ENCODE measurements around the gene ME3. TPM values are rescaled to one million over a fixed set of nuclear protein-coding genes. Genes with fewer than 3 reads are reported as not detected.
A peak's percentile ranks its signal among the peaks of the same experiment; 100 is the strongest.

The ME3 gene
- total and polyA plus RNA-seq, 2 experiments from 2014 or later: 7.5 to 10.9 TPM

- in situ Hi-C loops (cut with MboI): loop anchor here (25.0 kb wide), 1 partner anchor 827 kb away; no protein-coding TSS in a partner anchor
- H3K36me3 ChIP-seq (ENCODE audit: low read depth): no peaks in the 10 kb centered on the region
- no peak overlapping the region for H3K27ac ChIP-seq
- WGBS, 2 experiments (ENCODE audit: low coverage in 1 of 2, low lambda C conversion rate in 2 of 2, missing lambda C conversion rate in 2 of 2): 90 to 95% methylated on average over 9 of the region's 9 CpGs
- DNase-seq: peak; percentile 24
- H3K9me2 ChIP-seq (ENCODE audit: insufficient read depth): no peaks in the 10 kb centered on the region
- peaks cover 25% of the 10 kb centered on the region for H3K4me1 ChIP-seq (ENCODE audit: insufficient read depth)
- H3K9me3 ChIP-seq (ENCODE audit: low read depth): no peaks in the 10 kb centered on the region
- TF ChIP-seq EZH2phosphoT487 (IDR thresholded peaks at IDR 0.05; ENCODE audit: insufficient read depth, low read depth): no peak
- no peak for TF ChIP-seq EZH2 (IDR thresholded peaks at IDR 0.05; ENCODE audit: insufficient read depth, poor library complexity, severe bottlenecking)
- H2AFZ ChIP-seq: no peak overlapping the region
- no peak overlapping the region for H3K9ac ChIP-seq
- H3K4me2 ChIP-seq (ENCODE audit: unreplicated experiment): peak overlapping the region; percentile 36
- H4K20me1 ChIP-seq (ENCODE audit: insufficient read depth): no peaks in the 10 kb centered on the region
- H3K79me2 ChIP-seq (ENCODE audit: insufficient read depth): no peaks in the 10 kb centered on the region
- no peaks in the 10 kb centered on the region for H3F3A ChIP-seq (ENCODE audit: insufficient read depth)
- no peak overlapping the region for H3K4me3 ChIP-seq
- H3K27me3 ChIP-seq (replicated peaks; ENCODE audit: insufficient read depth): no peaks in the 10 kb centered on the region
These were observed 211.7 kb downstream of the ME3 start for GRCh38 chr11:86460461-86461385.

DNA sequence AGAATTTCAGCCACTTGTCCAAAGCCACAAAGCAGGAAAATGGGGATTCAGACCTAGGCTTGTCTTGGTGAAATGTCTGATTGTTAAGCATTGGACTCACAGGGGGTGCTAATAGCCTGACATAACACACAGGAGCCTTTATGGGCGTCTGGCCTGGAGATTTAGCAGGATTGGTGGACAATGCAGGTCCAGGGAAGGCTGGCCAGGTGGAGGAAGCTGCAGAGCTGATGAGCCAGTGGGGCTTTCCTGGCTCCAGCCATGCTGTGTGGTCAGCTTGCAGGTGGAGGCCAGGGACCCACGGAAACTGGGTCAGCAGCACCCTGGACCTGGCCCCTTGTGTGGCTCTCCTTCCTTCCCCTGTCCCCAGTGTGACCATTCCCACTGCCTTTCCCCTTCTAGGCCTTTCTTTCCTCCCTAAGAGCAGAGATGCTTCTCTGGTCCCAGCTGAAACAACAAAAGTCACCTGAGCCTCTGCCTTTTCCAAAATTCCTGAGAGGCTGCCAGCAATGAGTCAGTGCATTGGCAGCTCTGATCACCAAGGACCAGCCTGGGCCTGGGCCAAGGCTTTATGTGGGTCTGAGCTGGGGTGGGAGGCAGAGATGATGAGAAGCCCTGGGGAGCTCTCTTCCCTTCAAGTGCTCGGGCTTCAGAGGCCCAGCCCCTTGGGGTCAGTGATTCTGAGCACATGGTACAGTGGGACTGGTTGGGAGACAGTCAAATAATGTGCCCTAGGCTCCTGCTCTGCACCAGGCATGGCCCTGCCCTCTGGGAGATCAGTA lies 212.5 kb downstream of the ME3 start:
- H3K9me3 ChIP-seq (ENCODE audit: low read depth): no peaks in the 10 kb centered on the region
- H3K79me2 ChIP-seq (ENCODE audit: insufficient read depth): no peaks in the 10 kb centered on the region
- no peaks in the 10 kb centered on the region for H3K9me2 ChIP-seq (ENCODE audit: insufficient read depth)
- no peak overlapping the region for H2AFZ ChIP-seq
- TF ChIP-seq EZH2 (IDR thresholded peaks at IDR 0.05; ENCODE audit: insufficient read depth, poor library complexity, severe bottlenecking) (no peak), EZH2phosphoT487 (IDR thresholded peaks at IDR 0.05; ENCODE audit: insufficient read depth, low read depth) (no peak)
- no peaks in the 10 kb centered on the region for H4K20me1 ChIP-seq (ENCODE audit: insufficient read depth)
- peak overlapping the region; percentile 36 for H3K4me2 ChIP-seq (ENCODE audit: unreplicated experiment)
- 69 to 74% methylated on average over 3 of the region's 3 CpGs for WGBS, 2 experiments (ENCODE audit: low coverage in 1 of 2, low lambda C conversion rate in 2 of 2, missing lambda C conversion rate in 2 of 2)
- in situ Hi-C loops (cut with MboI): loop anchor here (5.0 to 25.0 kb wide), 4 partner anchors 135 to 827 kb away; no protein-coding TSS in a partner anchor
- H3K36me3 ChIP-seq (ENCODE audit: low read depth): no peaks in the 10 kb centered on the region
- no peaks in the 10 kb centered on the region for H3F3A ChIP-seq (ENCODE audit: insufficient read depth)
- no peak overlapping the region for H3K9ac ChIP-seq
- H3K4me1 ChIP-seq (ENCODE audit: insufficient read depth): peaks cover 24% of the 10 kb centered on the region
- H3K27me3 ChIP-seq (replicated peaks; ENCODE audit: insufficient read depth): no peaks in the 10 kb centered on the region
- H3K4me3 ChIP-seq: no peak overlapping the region
- H3K27ac ChIP-seq: no peak overlapping the region
- DNase-seq: peak; percentile 85

DNA sequence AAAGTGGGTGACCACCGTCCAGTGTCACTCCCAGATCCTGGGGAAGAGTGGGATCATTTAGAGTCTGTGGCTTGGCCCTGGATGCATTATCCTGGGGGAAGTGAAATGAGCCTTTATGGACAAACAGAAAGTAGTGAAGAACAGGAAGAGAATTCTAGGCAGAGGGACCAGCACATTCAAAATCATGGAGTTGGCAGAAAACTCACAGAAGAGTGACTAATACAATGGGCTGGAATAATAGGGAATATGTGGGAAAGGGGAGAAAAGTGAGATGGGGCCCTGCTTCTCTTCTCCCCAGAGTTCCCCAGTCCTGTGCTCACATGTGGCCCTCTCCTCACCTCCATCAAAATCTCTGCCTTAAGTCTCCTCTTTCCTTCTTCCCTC lies 213.4 kb downstream of the ME3 start:
- Histone ChIP-seq H3K4me2 (ENCODE audit: unreplicated experiment) (no peak overlapping the region), H4K20me1 (ENCODE audit: insufficient read depth) (no peaks in the 10 kb centered on the region), H3K4me1 (ENCODE audit: insufficient read depth) (peaks cover 21% of the 10 kb centered on the region), H3K27ac (no peak overlapping the region), H3K79me2 (ENCODE audit: insufficient read depth) (no peaks in the 10 kb centered on the region), H3K9me2 (ENCODE audit: insufficient read depth) (no peaks in the 10 kb centered on the region), H3K27me3 (replicated peaks; ENCODE audit: insufficient read depth) (no peaks in the 10 kb centered on the region), H3K9me3 (ENCODE audit: low read depth) (no peaks in the 10 kb centered on the region), H3F3A (ENCODE audit: insufficient read depth) (no peaks in the 10 kb centered on the region), H3K4me3 (no peak overlapping the region), H3K36me3 (ENCODE audit: low read depth) (no peaks in the 10 kb centered on the region), H2AFZ (no peak overlapping the region), H3K9ac (no peak overlapping the region)
- TF ChIP-seq EZH2phosphoT487 (IDR thresholded peaks at IDR 0.05; ENCODE audit: insufficient read depth, low read depth): no peak
- TF ChIP-seq EZH2 (IDR thresholded peaks at IDR 0.05; ENCODE audit: insufficient read depth, poor library complexity, severe bottlenecking): no peak
- in situ Hi-C loops (cut with MboI): loop anchor here (5.0 to 25.0 kb wide), 4 partner anchors 136 to 828 kb away; no protein-coding TSS in a partner anchor
- DNase-seq: peak; percentile 49
- 68 to 74% methylated on average over 1 of the region's 1 CpG for WGBS, 2 experiments (ENCODE audit: low coverage in 1 of 2, low lambda C conversion rate in 2 of 2, missing lambda C conversion rate in 2 of 2)

GRCh38 chr11:86458294-86459001 lies 214.0 kb downstream of the ME3 start:
- Histone ChIP-seq H3K4me2 (ENCODE audit: unreplicated experiment) (no peak overlapping the region), H3K9me2 (ENCODE audit: insufficient read depth) (no peaks in the 10 kb centered on the region), H3K9me3 (ENCODE audit: low read depth) (no peaks in the 10 kb centered on the region), H3K9ac (no peak overlapping the region), H4K20me1 (ENCODE audit: insufficient read depth) (no peaks in the 10 kb centered on the region), H3K4me1 (ENCODE audit: insufficient read depth) (peaks cover 21% of the 10 kb centered on the region), H3K79me2 (ENCODE audit: insufficient read depth) (no peaks in the 10 kb centered on the region), H3F3A (ENCODE audit: insufficient read depth) (no peaks in the 10 kb centered on the region), H3K36me3 (ENCODE audit: low read depth) (no peaks in the 10 kb centered on the region), H3K27me3 (replicated peaks; ENCODE audit: insufficient read depth) (no peaks in the 10 kb centered on the region), H3K27ac (no peak overlapping the region), H3K4me3 (no peak overlapping the region), H2AFZ (no peak overlapping the region)
- WGBS, 2 experiments (ENCODE audit: low coverage in 1 of 2, low lambda C conversion rate in 2 of 2, missing lambda C conversion rate in 2 of 2): 54 to 65% methylated on average over 5 of the region's 5 CpGs
- DNase-seq: no peak
- in situ Hi-C loops (cut with MboI): loop anchor here (5.0 to 25.0 kb wide), 4 partner anchors 136 to 829 kb away; no protein-coding TSS in a partner anchor
- TF ChIP-seq EZH2 (IDR thresholded peaks at IDR 0.05; ENCODE audit: insufficient read depth, poor library complexity, severe bottlenecking) (no peak), EZH2phosphoT487 (IDR thresholded peaks at IDR 0.05; ENCODE audit: insufficient read depth, low read depth) (no peak)

All from GM23248 (cell line).